DMS153 (cell line): ENCODE data around the gene IL21R.
"Not testable (repeated sequence)": the region's sequence is repeated elsewhere in the genome, so short reads cannot be mapped to it uniquely, and the experiment has no call there.

Source experiments
- DNase-seq: peaks from one replicate; lab custom pipeline; 2025; lab: John Stamatoyannopoulos, UW

IL21R gene

GRCh38 chr16:27374804-27375425 lies 27.1 kb upstream of the IL21R start:
- DNase-seq, result peak; percentile 5

DNA sequence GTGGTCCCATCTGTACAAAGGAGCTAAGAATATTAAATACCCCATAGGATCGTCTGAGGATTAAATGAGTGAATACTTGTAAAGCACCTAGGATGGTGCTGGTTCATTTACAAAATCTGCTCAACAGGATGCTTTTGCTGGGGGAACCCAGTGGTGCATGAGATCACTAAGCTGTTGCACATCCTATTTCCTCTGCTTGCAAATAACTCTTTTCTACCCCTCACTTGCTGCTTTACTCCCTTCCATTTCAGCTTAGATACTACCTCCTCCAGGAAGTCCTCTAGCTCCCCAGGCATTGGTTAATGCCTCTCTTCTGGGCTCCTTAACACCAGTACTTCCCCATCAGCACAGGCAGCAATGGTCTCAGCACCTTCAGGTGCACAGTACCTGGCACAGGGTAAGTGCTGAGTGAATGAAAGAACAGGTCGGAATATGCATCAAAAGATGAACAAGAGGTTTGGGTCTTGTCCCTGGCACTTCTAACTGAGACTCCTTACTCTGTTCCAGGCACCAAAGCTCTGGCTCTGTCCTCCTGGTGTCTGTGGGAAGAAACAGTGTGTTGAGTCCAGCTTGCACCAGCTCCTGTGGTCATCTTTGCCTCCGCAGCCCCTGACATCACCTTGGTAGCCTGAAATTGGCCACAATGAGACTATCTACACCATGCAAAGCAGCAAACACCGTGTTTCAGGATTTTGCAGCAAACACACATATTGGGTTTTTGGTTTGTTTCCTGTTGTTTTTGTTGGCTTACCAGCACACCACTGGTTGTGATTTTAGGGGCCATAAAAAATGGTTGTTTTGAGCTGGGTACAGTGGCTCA lies 24.1 kb upstream of the IL21R start:
- DNase-seq, result no peak

DNA sequence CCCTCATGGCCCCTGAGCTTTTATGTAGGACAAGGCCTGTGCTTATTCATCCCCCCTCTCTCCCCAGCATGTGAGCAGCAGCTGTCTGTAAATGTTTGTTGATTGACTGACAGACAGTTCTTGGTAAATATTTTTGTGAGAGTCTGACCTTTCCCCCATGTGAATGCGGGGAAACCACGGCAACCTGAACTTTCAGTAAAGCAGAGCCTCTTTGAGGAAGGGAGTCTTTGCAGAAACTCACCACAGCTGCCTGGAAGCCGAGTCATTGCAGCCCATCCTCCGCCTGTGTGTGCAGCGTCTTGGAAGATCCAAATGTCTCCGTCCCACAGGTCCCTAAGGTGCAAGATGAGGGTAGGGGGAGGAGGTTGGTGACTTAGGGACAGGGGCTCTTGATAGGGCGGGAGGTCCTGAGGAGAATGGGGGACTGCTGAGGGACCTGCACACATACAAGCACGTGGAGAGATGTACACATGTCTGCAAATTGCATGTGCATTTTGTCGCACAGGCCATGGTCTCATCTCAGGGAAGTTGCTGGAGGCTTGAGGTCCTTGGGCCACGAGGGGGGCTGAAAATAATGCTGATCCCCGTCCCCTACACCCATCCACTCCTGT lies 23.0 kb upstream of the IL21R start:
- no peak for DNase-seq

GRCh38 chr16:27379919-27380318 lies 22.1 kb upstream of the IL21R start:
- DNase-seq, result no peak

- DNase-seq, result no peak
Observed at GRCh38 chr16:27381236-27381635, 20.7 kb upstream of the IL21R start.

DNA sequence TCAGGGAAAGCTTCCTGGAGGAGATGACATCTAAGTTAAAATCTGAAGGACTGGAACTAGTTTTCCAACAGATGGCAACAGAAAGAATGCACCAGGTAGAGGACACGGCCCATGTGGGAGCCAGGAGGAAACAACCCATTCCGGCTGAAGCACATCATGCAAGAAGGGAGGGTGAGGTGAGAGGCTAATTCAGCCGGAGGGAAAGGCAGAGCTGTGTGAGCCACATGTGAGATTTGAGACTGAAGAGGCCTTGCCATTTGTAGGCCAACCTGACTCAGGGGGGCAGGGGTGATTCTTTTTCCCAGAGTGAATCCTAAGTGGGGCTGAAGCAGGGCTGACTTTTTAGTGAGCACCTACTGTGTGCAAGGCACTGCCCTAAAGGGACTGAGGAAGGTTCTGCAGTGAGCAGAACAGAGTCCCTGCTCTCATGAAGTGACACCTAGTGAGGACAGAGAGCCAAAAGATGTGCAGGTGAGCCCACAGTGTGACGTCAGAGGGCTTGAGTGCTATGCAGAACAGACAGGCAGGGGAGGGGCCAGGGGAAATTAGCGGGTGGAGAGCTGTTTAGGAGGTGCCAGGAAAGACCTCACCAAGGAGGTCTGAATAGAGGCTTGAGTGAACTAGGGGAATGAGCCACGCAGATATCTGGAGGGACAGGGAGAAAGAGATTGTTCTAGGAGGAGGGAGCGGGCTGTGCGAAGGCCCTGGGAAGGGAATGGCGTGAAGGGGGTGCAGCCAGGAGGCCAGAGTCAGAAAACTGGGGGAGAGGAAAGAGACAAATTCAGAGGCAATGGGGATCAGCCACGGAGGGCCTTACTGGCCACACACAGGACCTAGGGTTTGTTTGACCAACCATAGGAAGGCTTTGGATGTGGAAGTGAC lies 19.8 kb upstream of the IL21R start:
- DNase-seq, result no peak

GRCh38 chr16:27383556-27384243 lies 18.3 kb upstream of the IL21R start:
- DNase-seq, result no peak

DNA sequence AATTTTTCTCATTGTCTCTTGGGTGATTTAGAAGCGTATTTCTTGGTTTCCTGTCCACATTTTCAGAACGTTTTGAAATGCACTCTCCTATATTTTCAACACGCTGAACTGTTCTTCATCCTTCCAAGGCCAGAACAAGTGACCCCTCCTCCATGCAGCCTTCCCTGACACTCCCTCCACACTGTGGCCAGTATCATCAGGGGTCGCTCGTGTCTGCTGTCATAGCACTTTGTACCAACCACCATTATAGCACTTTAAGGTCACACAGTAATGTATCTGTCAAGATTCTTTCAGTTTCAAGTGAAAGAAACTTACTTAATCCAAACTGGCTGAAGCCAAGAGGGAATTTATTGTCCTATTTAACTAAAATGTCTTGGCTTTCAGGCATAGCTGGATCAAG lies 17.5 kb upstream of the IL21R start:
- DNase-seq, result no peak

DNA sequence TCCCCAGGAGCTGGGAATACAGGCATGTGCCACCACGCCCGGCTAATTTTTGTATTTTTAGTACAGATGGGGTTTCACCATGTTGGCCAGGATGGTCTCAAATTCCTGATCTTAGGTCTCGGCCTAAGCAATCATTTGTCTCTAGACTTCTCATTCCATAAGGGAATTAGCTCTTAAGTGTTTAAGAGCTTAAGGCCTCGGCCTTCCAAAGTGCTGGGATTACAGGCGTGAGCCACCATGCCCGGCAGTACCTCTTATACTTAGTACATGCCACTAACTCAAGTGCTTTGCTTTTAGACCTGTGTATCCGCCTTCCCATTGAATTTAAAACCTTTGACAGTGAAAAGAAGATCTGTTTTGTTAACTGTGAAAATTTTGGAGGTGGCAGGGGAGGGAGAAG lies 16.6 kb upstream of the IL21R start:
- no peak for DNase-seq

DNA sequence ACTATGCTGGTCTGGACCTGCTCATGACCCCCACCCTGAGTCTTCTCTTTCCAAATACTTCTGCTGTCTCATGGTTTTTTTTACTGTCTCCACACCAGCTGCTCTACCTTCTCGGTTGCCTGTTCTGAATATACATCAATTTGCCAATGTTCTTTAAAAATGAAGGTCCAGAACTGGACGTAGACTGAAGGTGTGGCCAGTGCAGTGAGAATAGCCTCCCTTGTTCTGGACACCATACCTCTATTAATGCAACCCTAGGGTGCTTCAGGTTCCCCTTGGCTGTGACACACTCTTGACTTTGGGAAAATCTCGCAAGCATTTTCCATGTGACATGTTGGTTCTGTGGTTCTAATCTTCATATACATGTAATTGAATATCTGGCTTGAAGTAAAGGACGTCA lies 15.3 kb upstream of the IL21R start:
- DNase-seq, result no peak

GRCh38 chr16:27387724-27388123 lies 14.2 kb upstream of the IL21R start:
- DNase-seq, result no peak

DNA sequence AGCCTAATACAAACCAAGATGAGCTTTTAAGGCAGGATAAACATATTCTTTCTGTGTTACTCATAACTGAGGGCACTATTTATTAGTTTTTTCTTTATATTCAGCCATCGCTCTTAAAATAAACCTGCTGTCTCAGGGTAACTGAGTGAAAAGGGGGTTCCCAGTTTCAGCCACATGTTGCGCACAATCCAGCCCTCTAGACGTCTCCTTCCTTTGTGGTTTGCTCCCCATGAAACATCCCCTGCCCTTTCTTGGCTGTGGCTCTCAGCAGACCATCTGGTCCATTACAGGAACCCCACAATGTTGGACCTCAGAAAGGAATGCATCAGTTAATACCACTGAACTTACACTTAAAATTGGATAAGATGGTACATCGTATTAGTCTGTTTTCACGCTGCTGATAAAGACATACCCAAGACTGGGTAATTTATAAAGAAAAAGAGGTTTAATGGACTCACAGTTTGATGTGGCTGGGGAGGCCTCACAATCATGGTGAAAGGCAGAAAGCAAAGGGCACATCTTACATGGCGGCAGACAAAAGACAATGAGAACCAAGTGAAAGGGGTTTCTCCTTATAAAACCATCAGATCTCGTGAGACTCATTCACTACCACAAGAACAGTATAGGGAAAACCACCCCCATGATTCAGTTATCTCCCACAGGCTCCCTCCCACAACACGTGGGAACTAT lies 12.6 kb upstream of the IL21R start:
- DNase-seq, result no peak

DNA sequence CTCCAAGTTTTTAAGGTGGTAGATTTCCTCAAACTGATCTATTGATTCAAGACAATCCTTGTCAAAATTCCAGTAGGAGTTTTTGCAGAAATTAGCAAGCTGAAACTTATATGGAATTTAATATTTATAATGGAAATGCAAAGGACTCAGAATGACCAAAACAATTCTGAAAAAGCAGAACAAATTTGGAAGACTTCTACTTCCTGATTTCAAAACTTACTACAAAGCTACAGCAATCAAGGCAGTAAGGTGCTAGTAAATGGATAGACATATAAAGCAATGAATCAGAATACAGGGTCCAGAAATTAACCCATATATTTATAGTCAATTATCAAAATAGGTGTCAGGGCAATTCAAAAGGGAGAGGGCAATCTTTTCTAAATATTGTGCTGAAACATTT lies 11.8 kb upstream of the IL21R start:
- DNase-seq, result no peak

GRCh38 chr16:27392671-27393070 lies 9.3 kb upstream of the IL21R start:
- DNase-seq, result no peak

DNA sequence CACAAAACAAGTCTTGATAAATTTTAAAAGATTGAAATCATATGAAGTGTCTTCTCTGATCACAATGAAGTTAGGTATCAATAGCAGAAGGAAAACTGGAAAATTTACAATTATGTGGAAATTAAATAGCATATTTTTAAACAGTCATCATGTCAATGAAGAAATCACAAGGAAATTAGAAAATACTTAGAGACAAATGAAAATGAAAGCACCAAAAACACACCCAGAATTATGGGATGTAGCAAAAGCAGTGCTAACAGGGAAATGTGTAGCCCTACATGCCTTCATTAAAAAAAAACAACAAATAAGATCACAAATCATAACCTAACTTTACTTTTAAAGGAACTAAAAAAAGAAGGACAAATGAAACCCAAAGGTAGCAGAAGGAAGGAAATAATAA lies 7.5 kb upstream of the IL21R start:
- no peak for DNase-seq

- DNase-seq, result not testable (repeated sequence)
Observed at GRCh38 chr16:27398341-27398893, 3.6 kb upstream of the IL21R start.

DNA sequence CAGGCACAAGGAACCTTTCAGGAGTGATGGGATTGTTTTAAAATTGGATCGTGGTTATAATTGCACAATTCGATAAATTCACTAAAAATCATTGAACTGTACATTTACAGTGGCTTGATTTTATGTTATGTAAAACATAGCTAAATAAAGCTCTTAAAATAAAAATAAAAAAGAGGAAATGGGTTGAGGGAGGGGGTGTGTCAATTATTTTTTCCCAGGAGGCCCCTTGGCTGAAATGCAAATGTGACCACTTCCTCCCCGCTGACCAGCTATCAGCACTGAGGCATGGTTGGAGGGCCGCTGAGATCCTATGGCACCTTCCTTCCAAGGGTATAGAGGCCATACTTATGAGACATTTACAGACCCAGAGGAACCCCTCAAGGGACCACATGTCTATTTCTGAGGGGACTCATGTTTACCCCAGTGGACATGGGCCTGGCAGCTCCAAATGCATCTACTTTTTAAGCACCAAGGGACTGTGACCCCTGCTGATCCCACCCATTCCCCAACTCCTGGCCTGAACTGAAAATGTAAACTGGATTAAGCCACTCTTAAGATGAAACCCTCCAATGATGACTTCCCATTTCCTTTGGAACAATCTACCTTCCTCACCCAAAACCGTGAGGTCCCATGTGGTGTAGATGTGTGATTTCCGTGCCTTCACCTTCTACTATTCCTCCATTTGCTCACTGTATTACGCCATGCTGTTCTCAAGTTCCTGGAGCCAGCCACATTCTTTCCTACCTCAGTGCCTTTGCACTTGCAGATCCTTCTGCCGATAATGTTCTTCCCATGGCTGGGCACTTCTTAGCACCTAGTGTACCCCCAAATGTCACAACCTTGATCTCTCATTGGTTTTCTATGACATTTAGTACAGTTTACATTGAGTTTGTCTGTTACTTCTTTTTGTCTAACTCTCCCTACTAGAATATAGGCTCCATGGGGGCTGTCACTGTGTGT lies 2.8 kb upstream of the IL21R start:
- DNase-seq, result no peak

DNA sequence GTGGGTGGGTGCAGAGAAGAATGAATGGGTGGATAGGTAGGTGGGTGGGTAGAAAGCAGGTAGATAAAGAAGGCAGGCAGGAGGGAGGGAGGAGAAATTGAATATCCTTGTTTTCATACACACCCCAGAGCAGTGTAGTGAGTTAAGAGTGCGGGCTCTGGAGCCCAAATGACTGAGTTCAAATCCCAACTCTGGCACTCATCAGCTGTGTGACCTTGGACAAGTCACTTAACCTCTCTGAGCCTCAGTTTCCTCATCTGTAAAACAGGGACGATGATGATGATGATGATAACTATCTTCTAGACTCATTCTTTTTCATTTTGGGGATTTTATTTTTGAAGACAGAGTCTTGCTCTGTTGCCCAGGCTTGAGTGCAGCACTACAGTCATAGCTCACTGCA lies 2.0 kb upstream of the IL21R start:
- no peak for DNase-seq

DNA sequence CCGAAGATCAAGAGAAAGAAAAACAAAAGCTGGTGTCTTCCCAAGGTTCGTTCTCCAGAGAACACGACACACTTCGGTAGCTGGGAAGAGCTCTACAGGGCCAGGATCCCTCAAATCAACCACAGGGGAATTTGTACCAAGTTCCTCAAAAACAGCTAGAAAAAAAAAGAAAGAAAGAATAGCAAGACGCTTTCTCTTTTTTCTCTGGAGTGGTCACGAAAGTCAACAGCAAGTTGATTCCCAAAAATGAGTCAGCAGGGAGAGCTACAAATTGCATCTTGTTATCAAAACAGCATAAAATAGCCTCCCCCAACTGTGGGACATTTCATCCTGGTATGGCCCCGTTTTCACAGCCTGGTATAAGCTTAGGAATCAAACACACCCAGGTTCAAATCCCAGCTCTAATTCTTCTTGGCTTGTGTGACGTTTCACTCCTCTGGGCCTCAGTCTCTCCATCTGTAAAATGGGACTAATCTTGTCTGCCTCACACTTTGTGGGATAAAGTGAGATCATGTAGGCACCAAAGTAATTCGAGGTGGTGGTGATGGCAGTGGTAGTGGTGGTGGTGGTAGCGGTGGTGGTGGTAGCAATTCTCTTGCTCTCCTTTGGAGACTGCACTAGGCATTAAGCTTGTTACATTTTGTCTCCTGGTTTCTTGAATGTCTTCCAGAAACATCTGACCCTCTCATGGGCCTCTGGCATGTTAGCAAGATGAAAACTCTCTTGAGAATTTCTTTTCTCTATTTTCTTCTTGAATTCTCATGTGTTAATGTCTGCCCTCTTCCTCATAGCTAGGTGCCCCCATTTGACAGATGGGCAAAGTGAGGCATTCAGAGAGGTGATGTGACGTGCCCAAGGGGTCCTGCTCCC lies 988 bp upstream of the IL21R start:
- DNase-seq, result no peak
